IMR-90 (cell line): ENCODE data around the gene LPCAT2. TPM values are rescaled to one million over a fixed set of nuclear protein-coding genes. Genes with fewer than 3 reads are reported as not detected.

Experiments
- ATAC-seq: fragments of 200-7000 bp; cut with Tn5 transposase; 2 replicates; pipeline ENCODE4 v1.9.1; 2020; ENCODE audit warnings: low read depth, mild to moderate bottlenecking, moderate library complexity
- BruUV-seq: library from RNA; stranded (reverse); fragments of 400-500 nt; replicated peaks from 2 replicates; lab custom pipeline; 2021; lab: Mats Ljungman, UMichigan
- CTCF ChIA-PET: fragments of 300-600 bp; formaldehyde crosslinking; extraction: SDS; loops from one replicate; lab custom pipeline; 2021; ENCODE audit warnings: antibody characterized with exemption; lab: Yijun Ruan, JAX
- POLR2A ChIA-PET: fragments of 300-600 bp; sonication (Branson Sonifier 250); formaldehyde crosslinking; loops from one replicate; lab custom pipeline; 2022; ENCODE audit warnings: antibody characterized with exemption; ENCODE audit not compliant: unreplicated experiment; lab: Charles Lee
- DNase-seq: peaks from one replicate; pipeline ENCODE4 v3.0.0; 2013
- H2AFZ ChIP-seq: replicated peaks from 2 replicates; pipeline ENCODE3; 2013; ENCODE audit warnings: low read length, mild to moderate bottlenecking; ENCODE audit not compliant: poor library complexity
- H2AK5ac ChIP-seq: 2 replicates; pipeline ENCODE4 v1.6.1; 2013; ENCODE audit warnings: low read depth, low read length, inconsistent platforms
- H2AK9ac ChIP-seq: replicated peaks from 2 replicates; pipeline ENCODE3; 2013; ENCODE audit warnings: mild to moderate bottlenecking, low read depth, low read length, moderate library complexity; ENCODE audit not compliant: poor library complexity
- H2BK120ac ChIP-seq: 2 replicates; pipeline ENCODE4 v1.6.1; 2013; ENCODE audit warnings: low read depth, low read length, inconsistent platforms
- H2BK15ac ChIP-seq: 3 replicates; pipeline ENCODE4 v1.6.1; 2013; ENCODE audit warnings: low read depth, low read length, inconsistent platforms
- H2BK20ac ChIP-seq: 2 replicates; pipeline ENCODE4 v1.6.1; 2013; ENCODE audit warnings: low read depth, mild to moderate bottlenecking, inconsistent platforms, low read length, moderate library complexity
- H2BK5ac ChIP-seq: 2 replicates; pipeline ENCODE4 v1.6.1; 2013; ENCODE audit warnings: mild to moderate bottlenecking, low read depth, low read length, inconsistent platforms; ENCODE audit not compliant: poor library complexity, severe bottlenecking
- H3K14ac ChIP-seq: replicated peaks from 2 replicates; pipeline ENCODE4 v1.6.1; 2013; ENCODE audit warnings: low read depth, low read length, inconsistent platforms
- H3K18ac ChIP-seq: 2 replicates; pipeline ENCODE4 v1.6.1; 2013; ENCODE audit warnings: low read depth, low read length, control low read depth
- H3K23ac ChIP-seq: 2 replicates; pipeline ENCODE4 v1.6.1; 2013; ENCODE audit warnings: low read depth, low read length, inconsistent platforms
- H3K27ac ChIP-seq: 2 replicates; pipeline ENCODE4 v1.5.1; 2013; ENCODE audit warnings: mild to moderate bottlenecking, control low read depth, low read length; ENCODE audit not compliant: insufficient read depth
- H3K27me3 ChIP-seq: 2 replicates; pipeline ENCODE4 v1.6.1; 2013; ENCODE audit warnings: low read length; ENCODE audit not compliant: control insufficient read depth, insufficient read depth
- H3K36me3 ChIP-seq: 2 replicates; pipeline ENCODE4 v1.6.1; 2013; ENCODE audit warnings: low read length, mixed read lengths; ENCODE audit not compliant: control insufficient read depth, insufficient read depth
- H3K4ac ChIP-seq: 2 replicates; pipeline ENCODE4 v1.6.1; 2013; ENCODE audit warnings: low read depth, low read length, inconsistent platforms
- H3K4me1 ChIP-seq: 2 replicates; pipeline ENCODE4 v1.6.1; 2013; ENCODE audit warnings: low read length, mixed read lengths; ENCODE audit not compliant: control insufficient read depth, insufficient read depth
- H3K4me2 ChIP-seq: 2 replicates; pipeline ENCODE4 v1.6.1; 2013; ENCODE audit warnings: low read depth, mild to moderate bottlenecking, control low read depth, low read length, moderate library complexity
- H3K4me3 ChIP-seq: 2 replicates; pipeline ENCODE4 v1.5.1; 2013; ENCODE audit warnings: low read depth, mild to moderate bottlenecking, control low read depth, low read length, moderate library complexity; ENCODE audit not compliant: insufficient read depth
- H3K56ac ChIP-seq: 2 replicates; pipeline ENCODE4 v1.6.1; 2013; ENCODE audit warnings: low read length, inconsistent platforms; ENCODE audit not compliant: insufficient read depth; ENCODE audit errors: extremely low read depth
- H3K79me1 ChIP-seq, 2 experiments: 2 replicates each; pipeline ENCODE4 v1.6.1; 2013; ENCODE audit warnings: low read length in 2 of 2, inconsistent platforms in 1 of 2, low read depth in 1 of 2
- H3K9ac ChIP-seq: 2 replicates; pipeline ENCODE4 v1.6.1; 2013; ENCODE audit warnings: low read depth, low read length, control low read depth
- H3K9me1 ChIP-seq: 2 replicates; pipeline ENCODE4 v1.6.1; 2013; ENCODE audit warnings: low read length, inconsistent platforms; ENCODE audit not compliant: insufficient read depth
- H3K9me3 ChIP-seq: 2 replicates; pipeline ENCODE4 v1.6.1; 2013; ENCODE audit warnings: low read length; ENCODE audit not compliant: control insufficient read depth, insufficient read depth
- H4K20me1 ChIP-seq: 2 replicates; pipeline ENCODE4 v1.6.1; 2013; ENCODE audit warnings: low read length, inconsistent platforms; ENCODE audit not compliant: insufficient read depth
- H4K5ac ChIP-seq: 2 replicates; pipeline ENCODE4 v1.6.1; 2013; ENCODE audit warnings: mild to moderate bottlenecking, low read depth, low read length, control low read depth
- H4K8ac ChIP-seq, 2 experiments: 2 replicates each; pipeline ENCODE4 v1.6.1; 2013; ENCODE audit warnings: low read depth in 2 of 2, low read length in 2 of 2, control low read depth in 1 of 2, inconsistent platforms in 1 of 2
- H4K91ac ChIP-seq: 2 replicates; pipeline ENCODE4 v1.6.1; 2013; ENCODE audit warnings: low read depth, low read length, inconsistent platforms; ENCODE audit not compliant: insufficient read depth
- MAFK ChIP-seq: IDR thresholded peaks from 2 replicates; pipeline ENCODE4 v1.6.1; 2012; ENCODE audit warnings: low read depth, low read length, improper control_type of control experiment
- NFE2L2 ChIP-seq: fragments of 150-350 bp; IDR thresholded peaks from 2 replicates; pipeline ENCODE4 v1.6.1; 2016; ENCODE audit warnings: low read depth, mild to moderate bottlenecking, low read length
- RFX5 ChIP-seq: IDR thresholded peaks from 2 replicates; pipeline ENCODE4 v1.8.0; 2012; ENCODE audit warnings: low read depth, mild to moderate bottlenecking, low read length, moderate library complexity
- WGBS, 2 experiments: methylation state at CpG; one replicate each; pipeline versions ENCODE4 v1.1.5 to v1.1.7; 2013; ENCODE audit warnings: missing lambda C conversion rate in 2 of 2; ENCODE audit not compliant: insufficient read length in 1 of 2; ENCODE audit errors: extremely low coverage in 2 of 2; 5-methylcytosine and 5-hydroxymethylcytosine counted together
- dilution Hi-C: fragments of 300-500 bp; cut with HindIII; formaldehyde crosslinking; loops from one replicate; pipeline ENCODE4 v1.14.3; 2018; ENCODE audit warnings: low sequenced_read_pairs; ENCODE audit not compliant: unreplicated experiment
- in situ Hi-C: fragments of 300-500 bp; cut with MboI; formaldehyde crosslinking; loops from 3 replicates; pipeline ENCODE4 v1.14.3; 2019; ENCODE audit warnings: low sequenced_read_pairs, inconsistent platforms, mixed read lengths
- intact Hi-C: fragments of 100-400 bp; cut with micrococcal nuclease; formaldehyde crosslinking; loops from 2 replicates; pipeline ENCODE4 v1.10.0; 2022
- polyA plus RNA-seq, 3 experiments: library from polyadenylated mRNA; depleted of rRNA; stranded (reverse); fragments of >200 nt; gene quantifications; 2 replicates each; pipeline ENCODE4 v1.2.3, GENCODE V29; 2012; ENCODE audit warnings: low replicate concordance in 1 of 3
- total RNA-seq: library from RNA; depleted of rRNA; stranded (reverse); fragments of >200 nt; gene quantifications from 2 replicates; pipeline ENCODE4 v1.2.3, GENCODE V29; 2012
- TF ChIP-seq, protein P1 (sequence below): conservative IDR thresholded peaks from 2 replicates; pipeline ENCODE4 v1.5.1; 2012; ENCODE audit warnings: mild to moderate bottlenecking, low read depth, low read length, improper control_type of control experiment
- TF ChIP-seq, protein P2 (sequence below): fragments of 150-350 bp; IDR thresholded peaks from 2 replicates; pipeline ENCODE4 v1.6.1; 2016; ENCODE audit warnings: low read depth, mild to moderate bottlenecking, low read length, moderate library complexity, borderline replicate concordance

Gene LPCAT2
- total and polyA plus RNA-seq, 2 of the 4 experiments (the other 2 are of a cell fraction) = 8.6 to 8.7 TPM

- dilution Hi-C loops = no loop called here
- H3K79me1 ChIP-seq = no peaks in the 10 kb centered on the region
These were observed 59.3 kb downstream of the LPCAT2 start for GRCh38 chr16:55568207-55568606.

More at GRCh38 chr16:55568207-55568606, 59.3 kb downstream of the LPCAT2 start:
- Histone ChIP-seq H3K56ac (no peak overlapping the region), H2BK20ac (no peak overlapping the region), H2BK5ac (no peak overlapping the region), H2AFZ (no peak overlapping the region), H3K27ac (no peak overlapping the region), H3K9me1 (no peaks in the 10 kb centered on the region), H3K18ac (peak overlapping the region; percentile 51; the same call in 1 of the 2 replicates), H3K4me3 (no peak overlapping the region), H3K27me3 (no peaks in the 10 kb centered on the region), H3K9ac (no peak overlapping the region), H2BK120ac (no peak overlapping the region), H4K20me1 (no peaks in the 10 kb centered on the region), H3K23ac (no peak overlapping the region), H3K14ac (no peak overlapping the region), H3K4ac (no peak overlapping the region), H2AK9ac (no peak overlapping the region), H3K36me3 (no peaks in the 10 kb centered on the region), H3K9me3 (no peaks in the 10 kb centered on the region), H2BK15ac (no peak overlapping the region), H2AK5ac (no peak overlapping the region; the same call in 1 of the 2 replicates), H4K5ac (no peak overlapping the region), H4K8ac (no peak overlapping the region), H3K4me2 (no peak overlapping the region), H3K4me1 (0 out of 2 replicates have a peak, but pooled peaks cover 3% of the 10 kb centered on the region), H4K91ac (no peak overlapping the region)
- DNase-seq (no peak), ATAC-seq (no peak)
- intact Hi-C loops = no loop called here
- in situ Hi-C loops = no loop called here
- no CpG with 5 or more reads among the region's 3 CpGs for WGBS, 2 experiments
- CTCF ChIA-PET = interaction anchor here (1.1 to 1.5 kb wide), 2 partner anchors 9 to 99 kb away, joined by 3 to 6 read pairs; no protein-coding TSS in a partner anchor
- no TSS peak for BruUV-seq
- POLR2A ChIA-PET = no interaction called here
- TF ChIP-seq, protein P1, sequence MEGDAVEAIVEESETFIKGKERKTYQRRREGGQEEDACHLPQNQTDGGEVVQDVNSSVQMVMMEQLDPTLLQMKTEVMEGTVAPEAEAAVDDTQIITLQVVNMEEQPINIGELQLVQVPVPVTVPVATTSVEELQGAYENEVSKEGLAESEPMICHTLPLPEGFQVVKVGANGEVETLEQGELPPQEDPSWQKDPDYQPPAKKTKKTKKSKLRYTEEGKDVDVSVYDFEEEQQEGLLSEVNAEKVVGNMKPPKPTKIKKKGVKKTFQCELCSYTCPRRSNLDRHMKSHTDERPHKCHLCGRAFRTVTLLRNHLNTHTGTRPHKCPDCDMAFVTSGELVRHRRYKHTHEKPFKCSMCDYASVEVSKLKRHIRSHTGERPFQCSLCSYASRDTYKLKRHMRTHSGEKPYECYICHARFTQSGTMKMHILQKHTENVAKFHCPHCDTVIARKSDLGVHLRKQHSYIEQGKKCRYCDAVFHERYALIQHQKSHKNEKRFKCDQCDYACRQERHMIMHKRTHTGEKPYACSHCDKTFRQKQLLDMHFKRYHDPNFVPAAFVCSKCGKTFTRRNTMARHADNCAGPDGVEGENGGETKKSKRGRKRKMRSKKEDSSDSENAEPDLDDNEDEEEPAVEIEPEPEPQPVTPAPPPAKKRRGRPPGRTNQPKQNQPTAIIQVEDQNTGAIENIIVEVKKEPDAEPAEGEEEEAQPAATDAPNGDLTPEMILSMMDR = no peak
- TF ChIP-seq RFX5 (no peak), MAFK (peak; percentile 97), NFE2L2 (no peak)
- TF ChIP-seq, protein P2, sequence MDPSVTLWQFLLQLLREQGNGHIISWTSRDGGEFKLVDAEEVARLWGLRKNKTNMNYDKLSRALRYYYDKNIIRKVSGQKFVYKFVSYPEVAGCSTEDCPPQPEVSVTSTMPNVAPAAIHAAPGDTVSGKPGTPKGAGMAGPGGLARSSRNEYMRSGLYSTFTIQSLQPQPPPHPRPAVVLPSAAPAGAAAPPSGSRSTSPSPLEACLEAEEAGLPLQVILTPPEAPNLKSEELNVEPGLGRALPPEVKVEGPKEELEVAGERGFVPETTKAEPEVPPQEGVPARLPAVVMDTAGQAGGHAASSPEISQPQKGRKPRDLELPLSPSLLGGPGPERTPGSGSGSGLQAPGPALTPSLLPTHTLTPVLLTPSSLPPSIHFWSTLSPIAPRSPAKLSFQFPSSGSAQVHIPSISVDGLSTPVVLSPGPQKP = no peak
